Measurements from ENCODE around the gene DHRS12. TPM values are rescaled to one million over a fixed set of nuclear protein-coding genes. Genes with fewer than 3 reads are reported as not detected.
A peak's percentile ranks its signal among the peaks of the same experiment; 100 is the strongest.

DHRS12 gene
- total RNA-seq, 1 experiment from 2014 or later: 2.6 TPM

DNA sequence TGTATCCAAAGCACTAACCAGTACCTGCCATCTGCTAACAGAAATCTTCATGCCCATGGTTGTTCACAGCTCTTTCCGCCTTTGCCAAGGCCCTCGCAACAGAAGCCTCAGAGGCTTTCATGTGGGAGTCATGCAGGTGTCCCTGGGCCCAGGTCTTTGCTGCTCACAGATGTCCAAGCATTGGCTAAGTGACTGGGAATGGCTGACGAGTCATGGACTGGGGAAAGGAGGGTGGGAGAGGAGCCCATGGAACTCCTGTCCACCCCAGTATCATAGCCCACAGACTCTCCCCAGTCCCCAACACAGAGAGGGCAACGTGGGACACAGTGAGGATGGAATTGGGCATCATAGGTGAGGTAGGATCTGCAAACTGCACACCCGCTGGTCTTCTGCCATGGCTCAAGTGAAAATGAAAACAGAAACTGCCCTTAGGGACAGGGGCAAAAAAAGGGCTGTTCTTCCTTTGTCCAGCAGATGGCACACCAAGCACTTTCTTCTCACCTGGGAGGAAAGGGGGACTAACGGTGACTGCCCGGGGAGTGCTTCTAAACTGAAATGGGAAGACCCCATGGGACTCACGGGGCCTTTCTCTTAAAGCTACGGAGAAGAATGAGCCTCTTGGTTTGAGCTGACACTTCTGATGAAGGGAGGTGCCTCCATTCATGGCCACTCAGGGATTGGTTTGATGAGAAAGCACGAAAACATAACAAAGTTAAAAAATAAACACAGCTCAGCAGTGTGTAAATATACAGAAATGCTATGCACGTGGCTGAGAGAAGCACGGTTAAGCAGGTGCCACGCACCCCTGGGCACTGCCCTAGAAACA, 11.1 kb upstream of the DHRS12 start:
- Histone ChIP-seq H3K27ac (ENCODE audit: low read length) (no peak overlapping the region), H3K4me3 (ENCODE audit: low read length) (peak overlapping the region; percentile 68), H3K4me2 (ENCODE audit: low read length) (peak overlapping the region; percentile 97), H2AFZ (ENCODE audit: low read length) (peak overlapping the region; percentile 94), H3K36me3 (ENCODE audit: low read depth, low read length) (no peaks in the 10 kb centered on the region), H4K20me1 (ENCODE audit: low read length) (no peaks in the 10 kb centered on the region), H3K27me3 (ENCODE audit: low read length) (no peaks in the 10 kb centered on the region), H3K79me2 (ENCODE audit: low read length) (no peaks in the 10 kb centered on the region), H3K9me3 (ENCODE audit: low read length) (no peaks in the 10 kb centered on the region), H3K9ac (ENCODE audit: low read length) (no peak overlapping the region), H3K4me1 (ENCODE audit: insufficient read depth, low read length) (peaks cover 6% of the 10 kb centered on the region; the same call in 1 of the 2 replicates), H3K9me2 (replicated peaks; ENCODE audit: low read length) (no peaks in the 10 kb centered on the region), H3F3A (ENCODE audit: low read length, unreplicated experiment) (no peaks in the 10 kb centered on the region)
- BruUV-seq (replicated peaks): no TSS peak
- DNase-seq (peak; percentile 79), ATAC-seq (peak; percentile 82)
- POLR2A ChIA-PET (ENCODE audit: unreplicated experiment): interaction anchor here (0.7 kb wide), 1 partner anchor 44 kb away, joined by 3 read pairs; no protein-coding TSS in a partner anchor
- TF ChIP-seq, protein P1, sequence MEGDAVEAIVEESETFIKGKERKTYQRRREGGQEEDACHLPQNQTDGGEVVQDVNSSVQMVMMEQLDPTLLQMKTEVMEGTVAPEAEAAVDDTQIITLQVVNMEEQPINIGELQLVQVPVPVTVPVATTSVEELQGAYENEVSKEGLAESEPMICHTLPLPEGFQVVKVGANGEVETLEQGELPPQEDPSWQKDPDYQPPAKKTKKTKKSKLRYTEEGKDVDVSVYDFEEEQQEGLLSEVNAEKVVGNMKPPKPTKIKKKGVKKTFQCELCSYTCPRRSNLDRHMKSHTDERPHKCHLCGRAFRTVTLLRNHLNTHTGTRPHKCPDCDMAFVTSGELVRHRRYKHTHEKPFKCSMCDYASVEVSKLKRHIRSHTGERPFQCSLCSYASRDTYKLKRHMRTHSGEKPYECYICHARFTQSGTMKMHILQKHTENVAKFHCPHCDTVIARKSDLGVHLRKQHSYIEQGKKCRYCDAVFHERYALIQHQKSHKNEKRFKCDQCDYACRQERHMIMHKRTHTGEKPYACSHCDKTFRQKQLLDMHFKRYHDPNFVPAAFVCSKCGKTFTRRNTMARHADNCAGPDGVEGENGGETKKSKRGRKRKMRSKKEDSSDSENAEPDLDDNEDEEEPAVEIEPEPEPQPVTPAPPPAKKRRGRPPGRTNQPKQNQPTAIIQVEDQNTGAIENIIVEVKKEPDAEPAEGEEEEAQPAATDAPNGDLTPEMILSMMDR (conservative IDR thresholded peaks at IDR 0.05; ENCODE audit: low read depth, low read length): peak; percentile 75
- TF ChIP-seq EZH2 (IDR thresholded peaks at IDR 0.05; ENCODE audit: low read length, unreplicated experiment) (no peak), EZH2phosphoT487 (IDR thresholded peaks at IDR 0.05; ENCODE audit: borderline replicate concordance, low read length) (no peak)
- CTCF ChIA-PET: interaction anchor here (0.7 to 0.9 kb wide), 3 partner anchors 8 to 312 kb away, joined by 3 to 5 read pairs (median 3); no protein-coding TSS in a partner anchor
- intact Hi-C loops (cut with micrococcal nuclease): loop anchor here (2.0 to 5.0 kb wide), 3 partner anchors 42 to 386 kb away; no protein-coding TSS in a partner anchor

DNA sequence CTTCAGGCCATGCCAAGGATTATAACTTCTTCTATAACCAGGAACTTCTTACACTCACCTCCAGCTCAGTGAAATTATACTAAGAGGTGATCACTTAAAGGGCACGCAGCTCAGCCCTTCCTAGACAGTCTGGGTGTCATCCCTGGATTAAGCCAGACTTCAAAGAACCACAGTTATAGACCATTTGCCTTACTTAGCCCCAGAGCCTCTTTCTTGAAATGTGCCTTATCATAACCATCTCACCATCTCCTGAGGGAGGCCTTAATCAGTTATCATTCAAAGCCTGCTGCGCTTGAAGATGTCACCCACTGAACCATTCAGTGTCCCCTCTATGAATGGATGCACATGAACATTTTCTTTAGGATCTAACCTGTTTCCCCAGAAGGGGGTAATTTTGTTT, 10.1 kb upstream of the DHRS12 start:
- CTCF ChIA-PET: no interaction called here
- Histone ChIP-seq H3K4me1 (ENCODE audit: insufficient read depth, low read length) (peaks cover 6% of the 10 kb centered on the region; the same call in 1 of the 2 replicates), H3K79me2 (ENCODE audit: low read length) (no peaks in the 10 kb centered on the region), H3K9me3 (ENCODE audit: low read length) (no peaks in the 10 kb centered on the region), H3K27me3 (ENCODE audit: low read length) (no peaks in the 10 kb centered on the region), H3K4me2 (ENCODE audit: low read length) (no peak overlapping the region), H3K9ac (ENCODE audit: low read length) (no peak overlapping the region), H3F3A (ENCODE audit: low read length, unreplicated experiment) (no peaks in the 10 kb centered on the region), H3K4me3 (ENCODE audit: low read length) (no peak overlapping the region), H4K20me1 (ENCODE audit: low read length) (no peaks in the 10 kb centered on the region), H3K9me2 (replicated peaks; ENCODE audit: low read length) (no peaks in the 10 kb centered on the region), H3K36me3 (ENCODE audit: low read depth, low read length) (no peaks in the 10 kb centered on the region), H2AFZ (ENCODE audit: low read length) (no peak overlapping the region), H3K27ac (ENCODE audit: low read length) (no peak overlapping the region)
- TF ChIP-seq EZH2 (IDR thresholded peaks at IDR 0.05; ENCODE audit: low read length, unreplicated experiment) (no peak), EZH2phosphoT487 (IDR thresholded peaks at IDR 0.05; ENCODE audit: borderline replicate concordance, low read length) (no peak)
- TF ChIP-seq, protein P1 (conservative IDR thresholded peaks at IDR 0.05; ENCODE audit: low read depth, low read length): no peak
- intact Hi-C loops (cut with micrococcal nuclease): loop anchor here (2.0 kb wide), 1 partner anchor 387 kb away; no protein-coding TSS in a partner anchor
- POLR2A ChIA-PET (ENCODE audit: unreplicated experiment): no interaction called here
- BruUV-seq (replicated peaks): no TSS peak
- DNase-seq (no peak), ATAC-seq (no peak)
